ENCODE data around the gene SMIM45.

The SMIM45 gene

DNA sequence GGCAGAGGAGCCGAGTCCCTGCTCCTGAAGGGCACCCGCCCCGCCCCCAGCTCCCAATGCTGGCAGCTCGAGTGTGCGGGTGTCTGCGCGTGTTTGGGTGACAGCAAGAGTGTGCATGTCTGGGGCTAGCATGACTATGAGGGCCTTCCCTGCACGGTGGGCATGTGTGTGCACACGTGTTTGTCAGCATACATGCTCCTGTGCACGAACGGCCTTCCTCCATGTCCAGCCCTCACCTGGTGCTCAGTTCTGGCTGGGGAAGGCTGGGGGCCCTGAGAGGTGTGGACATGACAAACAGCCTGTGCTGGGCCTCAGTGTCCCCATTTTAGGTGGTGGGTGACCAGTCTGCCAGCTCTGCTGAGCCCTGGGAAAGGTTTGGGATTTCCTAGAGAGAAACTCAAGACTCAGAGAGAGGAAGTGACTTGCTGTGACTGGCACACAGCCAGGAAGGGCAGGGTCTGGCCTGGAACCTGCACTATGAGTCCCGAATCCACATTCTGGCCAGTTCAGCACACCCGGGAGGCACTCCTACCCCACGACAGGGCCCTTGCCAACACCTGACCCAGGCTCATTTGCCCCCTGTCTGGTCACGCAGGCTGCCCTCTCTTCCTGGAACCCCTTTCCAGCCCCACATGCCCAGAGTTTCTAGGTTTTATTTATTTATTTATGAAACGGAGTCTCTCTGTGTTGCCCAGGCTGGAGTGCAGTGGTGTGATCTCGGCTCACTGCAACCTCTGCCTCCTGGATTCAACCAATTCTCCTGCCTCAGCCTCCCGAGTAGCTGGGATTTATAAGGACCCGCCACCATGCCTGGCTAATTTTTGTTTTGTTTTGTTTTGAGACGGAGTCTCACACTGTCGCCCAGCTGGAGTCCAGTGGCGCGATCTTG is 33.8 kb upstream of the SMIM45 start:
- TF ChIP-seq, protein P1, sequence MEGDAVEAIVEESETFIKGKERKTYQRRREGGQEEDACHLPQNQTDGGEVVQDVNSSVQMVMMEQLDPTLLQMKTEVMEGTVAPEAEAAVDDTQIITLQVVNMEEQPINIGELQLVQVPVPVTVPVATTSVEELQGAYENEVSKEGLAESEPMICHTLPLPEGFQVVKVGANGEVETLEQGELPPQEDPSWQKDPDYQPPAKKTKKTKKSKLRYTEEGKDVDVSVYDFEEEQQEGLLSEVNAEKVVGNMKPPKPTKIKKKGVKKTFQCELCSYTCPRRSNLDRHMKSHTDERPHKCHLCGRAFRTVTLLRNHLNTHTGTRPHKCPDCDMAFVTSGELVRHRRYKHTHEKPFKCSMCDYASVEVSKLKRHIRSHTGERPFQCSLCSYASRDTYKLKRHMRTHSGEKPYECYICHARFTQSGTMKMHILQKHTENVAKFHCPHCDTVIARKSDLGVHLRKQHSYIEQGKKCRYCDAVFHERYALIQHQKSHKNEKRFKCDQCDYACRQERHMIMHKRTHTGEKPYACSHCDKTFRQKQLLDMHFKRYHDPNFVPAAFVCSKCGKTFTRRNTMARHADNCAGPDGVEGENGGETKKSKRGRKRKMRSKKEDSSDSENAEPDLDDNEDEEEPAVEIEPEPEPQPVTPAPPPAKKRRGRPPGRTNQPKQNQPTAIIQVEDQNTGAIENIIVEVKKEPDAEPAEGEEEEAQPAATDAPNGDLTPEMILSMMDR (IDR thresholded peaks at IDR 0.05; ENCODE audit: extremely low read depth, missing control alignments), result no peak
- DNase-seq (ENCODE audit: low spot score), result no peak

DNA sequence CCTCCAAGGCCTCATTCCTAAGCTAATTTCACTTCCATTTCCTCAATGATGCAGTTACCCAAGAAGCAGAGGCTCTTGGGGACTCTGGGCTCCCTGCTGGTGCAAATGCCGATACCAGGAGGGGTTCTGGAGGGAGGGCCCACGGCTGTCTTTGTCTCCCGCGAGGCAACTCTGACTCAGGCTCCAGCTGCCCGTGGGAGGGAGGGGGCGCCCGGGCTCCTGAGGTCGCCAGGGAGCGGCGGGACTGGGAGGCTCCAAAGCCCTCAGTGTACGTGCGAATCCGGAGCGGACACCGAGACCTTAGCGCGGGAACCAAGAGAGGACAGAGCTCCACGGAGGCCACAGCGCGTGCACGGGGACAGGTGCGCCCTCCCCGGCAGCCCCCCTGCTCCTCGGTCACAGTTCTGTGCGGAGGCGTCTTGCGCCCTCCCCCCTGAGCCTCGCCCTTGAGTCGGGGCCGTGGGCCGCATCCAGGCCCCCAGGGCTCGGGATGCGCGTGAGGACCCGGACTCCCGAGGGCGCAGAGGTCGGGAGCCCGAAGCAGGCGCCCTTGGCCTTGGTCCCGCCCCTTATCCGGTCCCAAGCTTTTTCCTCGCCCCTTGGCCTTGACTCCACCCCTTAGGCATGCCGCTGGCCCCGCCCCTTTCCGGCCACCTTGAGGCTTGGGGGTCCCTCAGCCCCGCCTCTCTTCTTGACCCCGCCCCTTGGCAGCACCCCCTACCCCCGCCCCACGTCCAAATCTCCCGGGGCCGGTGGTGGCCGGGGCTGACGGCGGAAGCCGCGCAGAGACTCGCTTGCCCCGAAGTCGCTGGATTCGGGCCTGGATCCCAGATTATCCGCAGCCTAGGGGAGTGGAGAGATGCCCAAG is 32.4 kb upstream of the SMIM45 start:
- DNase-seq (ENCODE audit: low spot score), result peak; percentile 91
- TF ChIP-seq, protein P1 (IDR thresholded peaks at IDR 0.05; ENCODE audit: extremely low read depth, missing control alignments), result no peak

- DNase-seq (ENCODE audit: low spot score), result no peak
- TF ChIP-seq, protein P1 (IDR thresholded peaks at IDR 0.05; ENCODE audit: extremely low read depth, missing control alignments), result no peak
These were observed 31.5 kb upstream of the SMIM45 start for GRCh38 chr22:41920271-41920976.

- no peak for DNase-seq (ENCODE audit: low spot score)
- TF ChIP-seq, protein P1 (IDR thresholded peaks at IDR 0.05; ENCODE audit: extremely low read depth, missing control alignments), result no peak
These were observed 29.6 kb upstream of the SMIM45 start for GRCh38 chr22:41922328-41922727.

GRCh38 chr22:41922940-41923594 is 28.9 kb upstream of the SMIM45 start:
- TF ChIP-seq, protein P1 (IDR thresholded peaks at IDR 0.05; ENCODE audit: extremely low read depth, missing control alignments), result no peak
- no peak for DNase-seq (ENCODE audit: low spot score)

DNA sequence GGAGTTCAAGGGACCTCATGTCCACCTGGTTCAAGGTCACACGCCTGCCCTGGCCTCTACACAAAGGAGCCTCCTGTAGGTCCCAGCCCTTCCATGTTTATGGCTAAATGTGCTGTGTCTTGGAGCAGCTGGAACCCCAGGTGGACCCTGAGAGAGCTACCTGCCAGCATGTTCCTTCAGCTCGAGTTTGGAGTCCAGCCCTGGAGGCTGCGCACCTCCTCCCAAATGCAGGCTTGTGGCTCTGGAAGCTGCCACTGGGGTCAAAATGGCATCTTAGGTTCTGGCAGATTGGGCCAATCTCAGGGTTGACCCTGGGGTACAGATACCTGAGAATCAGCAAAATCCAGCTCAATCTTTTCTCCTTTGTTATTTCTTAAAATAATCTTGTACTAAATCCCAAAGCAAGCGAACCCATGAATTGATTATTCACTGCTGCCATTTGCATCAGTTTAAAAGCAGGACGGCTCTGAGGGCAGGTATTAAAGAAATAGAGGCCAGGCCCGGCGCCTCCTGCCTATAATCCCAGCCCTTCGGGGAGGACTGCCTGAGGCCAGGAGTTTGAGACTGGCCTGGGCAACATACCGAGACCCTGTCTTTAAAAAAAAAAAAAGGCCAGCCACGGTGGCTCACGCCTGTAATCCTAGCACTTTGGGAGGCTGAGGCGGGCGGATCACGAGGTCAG is 28.2 kb upstream of the SMIM45 start:
- TF ChIP-seq, protein P1 (IDR thresholded peaks at IDR 0.05; ENCODE audit: extremely low read depth, missing control alignments), result no peak
- no peak for DNase-seq (ENCODE audit: low spot score)
